BE2C (cell line): ENCODE measurements around the gene EPB41L3.

Experiments
- DNase-seq: peaks from one replicate; pipeline ENCODE4 v3.0.0-alpha.2; 2020
- H3K27me3 ChIP-seq: fragments of 250-450 bp; sonication (Bioruptor Pico); 2 replicates; pipeline ENCODE4 v1.5.1; 2020; ENCODE audit warnings: mild to moderate bottlenecking
- H3K36me3 ChIP-seq: fragments of 250-450 bp; sonication (Bioruptor Pico); 2 replicates; pipeline ENCODE4 v1.5.1; 2020; ENCODE audit warnings: mild to moderate bottlenecking
- H3K4me1 ChIP-seq: fragments of 250-450 bp; sonication (Bioruptor Pico); 2 replicates; pipeline ENCODE4 v1.5.1; 2020
- H3K4me3 ChIP-seq: 2 replicates; pipeline ENCODE4 v1.5.1; 2011; ENCODE audit warnings: low read depth, low read length
- H3K9me3 ChIP-seq: fragments of 250-450 bp; sonication (Bioruptor Pico); 2 replicates; pipeline ENCODE4 v1.5.1; 2020
- CTCF ChIP-seq: IDR thresholded peaks from 2 replicates; pipeline ENCODE4 v1.5.1; 2012; ENCODE audit warnings: mild to moderate bottlenecking, low read depth, low read length

EPB41L3 gene

GRCh38 chr18:5369513-5369912 lies 174.3 kb downstream of the EPB41L3 start:
- Histone ChIP-seq H3K27me3 (no peaks in the 10 kb centered on the region), H3K4me3 (no peak overlapping the region), H3K36me3 (no peaks in the 10 kb centered on the region), H3K9me3 (no peaks in the 10 kb centered on the region), H3K4me1 (no peaks in the 10 kb centered on the region)
- no peak for TF ChIP-seq CTCF
- DNase-seq = no peak

- Histone ChIP-seq H3K36me3 (no peaks in the 10 kb centered on the region), H3K27me3 (no peaks in the 10 kb centered on the region), H3K9me3 (no peaks in the 10 kb centered on the region), H3K4me1 (no peaks in the 10 kb centered on the region), H3K4me3 (no peak overlapping the region)
- TF ChIP-seq CTCF = no peak
- no peak for DNase-seq
Measured at GRCh38 chr18:5365443-5365842, 178.4 kb downstream of the EPB41L3 start.

GRCh38 chr18:5350636-5351035 lies 193.2 kb downstream of the EPB41L3 start:
- DNase-seq = no peak
- Histone ChIP-seq H3K36me3 (no peaks in the 10 kb centered on the region), H3K9me3 (no peaks in the 10 kb centered on the region), H3K4me1 (no peaks in the 10 kb centered on the region), H3K27me3 (no peaks in the 10 kb centered on the region), H3K4me3 (no peak overlapping the region)
- no peak for TF ChIP-seq CTCF
